Endothelial cell (in vitro differentiated cells): ENCODE data around the gene AP3S1. TPM values are rescaled to one million over a fixed set of nuclear protein-coding genes. Genes with fewer than 3 reads are reported as not detected.

ENCODE experiments used
- DNase-seq: peaks from one replicate; pipeline ENCODE4 v3.0.0; 2021; ENCODE audit warnings: low spot score
- H3K27ac Mint-ChIP-seq: one replicate; pipeline ENCODE4 v1.8.0; 2021; ENCODE audit warnings: mixed read lengths, inconsistent platforms; ENCODE audit not compliant: unreplicated experiment
- H3K27me3 Mint-ChIP-seq: one replicate; pipeline ENCODE4 v1.8.0; 2021; ENCODE audit warnings: mild to moderate bottlenecking, moderate library complexity, mixed read lengths, inconsistent platforms; ENCODE audit not compliant: unreplicated experiment
- H3K36me3 Mint-ChIP-seq: one replicate; pipeline ENCODE4 v1.8.0; 2021; ENCODE audit warnings: mild to moderate bottlenecking, low read depth, mixed read lengths, inconsistent platforms; ENCODE audit not compliant: unreplicated experiment
- H3K4me1 Mint-ChIP-seq: one replicate; pipeline ENCODE4 v1.8.0; 2021; ENCODE audit warnings: mild to moderate bottlenecking, mixed read lengths, inconsistent platforms; ENCODE audit not compliant: unreplicated experiment
- H3K4me3 Mint-ChIP-seq: one replicate; pipeline ENCODE4 v1.8.0; 2021; ENCODE audit warnings: mild to moderate bottlenecking, mixed read lengths, inconsistent platforms; ENCODE audit not compliant: unreplicated experiment
- H3K9me3 Mint-ChIP-seq: one replicate; pipeline ENCODE4 v1.8.0; 2021; ENCODE audit warnings: mixed read lengths, inconsistent platforms; ENCODE audit not compliant: unreplicated experiment
- CTCF ChIP-seq: fragments of 200-600 bp; sonication (generic); IDR thresholded peaks from one replicate; pipeline ENCODE4 v1.5.0; 2021; ENCODE audit warnings: antibody characterized with exemption; ENCODE audit not compliant: unreplicated experiment
- total RNA-seq: library from RNA; stranded (reverse); fragmentation: NEBNext Ultra II Directional; extraction: Animal tissue kit (Norgen Biotek cat#: 25700); gene quantifications from one replicate; pipeline ENCODE4 v1.2.1, GENCODE V29; 2021; ENCODE audit not compliant: unreplicated experiment

The AP3S1 gene
- total RNA-seq, 1 donor from 2014 or later, result 118 TPM

DNA sequence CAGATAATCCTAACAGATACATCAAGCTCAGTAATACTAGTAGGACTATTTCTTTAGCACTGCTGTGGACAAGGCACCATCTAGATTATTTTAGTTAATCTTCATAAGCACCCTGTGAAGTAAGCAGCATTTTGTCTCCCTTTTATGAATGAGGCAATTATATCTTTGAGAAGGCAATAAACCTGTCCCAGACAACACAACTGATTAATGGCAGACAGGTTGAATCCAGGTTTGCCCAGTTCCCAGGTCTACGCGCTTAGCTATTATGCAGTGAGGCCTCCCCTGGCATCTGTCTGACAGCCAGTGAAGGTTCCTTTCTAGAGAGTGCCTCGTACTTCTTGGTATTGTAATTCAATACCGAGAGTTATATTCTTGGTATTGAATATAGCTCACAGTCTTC lies 110.9 kb downstream of the AP3S1 start:
- no peak for DNase-seq
- TF ChIP-seq CTCF, result no peak
- Mint-ChIP-seq H3K4me3 (no peak overlapping the region), H3K27ac (no peak overlapping the region), H3K36me3 (no peaks in the 10 kb centered on the region), H3K27me3 (peaks cover 2% of the 10 kb centered on the region), H3K4me1 (peaks cover 3% of the 10 kb centered on the region), H3K9me3 (no peaks in the 10 kb centered on the region)

DNA sequence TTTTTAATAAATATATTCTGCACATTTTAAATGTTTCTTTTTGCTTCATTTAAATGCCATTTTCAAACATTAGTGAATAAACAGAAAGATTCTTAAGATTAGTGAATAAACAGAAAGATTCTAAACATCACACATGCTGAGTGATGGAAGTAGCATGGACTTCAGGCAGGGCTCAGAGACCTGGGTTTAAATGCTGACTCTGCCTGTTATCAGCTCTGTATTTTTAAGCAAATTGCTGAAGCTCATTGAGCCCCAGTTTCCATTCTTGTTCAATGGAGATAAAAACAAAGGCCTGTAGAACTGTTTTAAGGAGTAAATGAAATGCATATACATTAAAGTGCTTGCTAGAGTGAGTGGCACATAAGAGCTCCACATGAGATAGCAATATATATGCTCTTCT lies 112.4 kb downstream of the AP3S1 start:
- Mint-ChIP-seq H3K27me3 (no peaks in the 10 kb centered on the region), H3K4me3 (no peak overlapping the region), H3K4me1 (peaks cover 2% of the 10 kb centered on the region), H3K27ac (no peak overlapping the region), H3K36me3 (no peaks in the 10 kb centered on the region), H3K9me3 (no peaks in the 10 kb centered on the region)
- TF ChIP-seq CTCF, result no peak
- no peak for DNase-seq

DNA sequence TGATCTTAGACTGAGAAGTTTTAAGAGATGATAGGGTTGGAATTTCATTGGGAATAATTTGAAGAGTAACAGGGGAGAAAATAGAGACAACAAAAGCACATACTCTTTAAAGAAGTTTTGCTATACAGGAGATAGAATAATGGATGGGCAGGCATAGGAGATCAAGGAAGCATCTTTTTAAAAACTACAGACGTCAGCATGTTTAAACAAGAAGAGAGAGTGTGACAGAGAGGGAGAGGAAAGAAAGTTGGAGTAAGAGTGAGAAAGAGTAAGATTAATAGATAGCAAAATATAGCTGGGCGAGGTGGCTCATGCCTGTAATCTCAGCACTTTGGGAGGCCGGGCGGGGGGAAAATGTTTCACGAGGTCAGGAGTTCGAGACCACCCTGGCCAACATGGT lies 115.2 kb downstream of the AP3S1 start:
- no peak for TF ChIP-seq CTCF
- no peak for DNase-seq
- Mint-ChIP-seq H3K4me1 (peaks cover 4% of the 10 kb centered on the region), H3K36me3 (no peaks in the 10 kb centered on the region), H3K9me3 (no peaks in the 10 kb centered on the region), H3K27me3 (peaks cover 4% of the 10 kb centered on the region), H3K27ac (no peak overlapping the region), H3K4me3 (no peak overlapping the region)

DNA sequence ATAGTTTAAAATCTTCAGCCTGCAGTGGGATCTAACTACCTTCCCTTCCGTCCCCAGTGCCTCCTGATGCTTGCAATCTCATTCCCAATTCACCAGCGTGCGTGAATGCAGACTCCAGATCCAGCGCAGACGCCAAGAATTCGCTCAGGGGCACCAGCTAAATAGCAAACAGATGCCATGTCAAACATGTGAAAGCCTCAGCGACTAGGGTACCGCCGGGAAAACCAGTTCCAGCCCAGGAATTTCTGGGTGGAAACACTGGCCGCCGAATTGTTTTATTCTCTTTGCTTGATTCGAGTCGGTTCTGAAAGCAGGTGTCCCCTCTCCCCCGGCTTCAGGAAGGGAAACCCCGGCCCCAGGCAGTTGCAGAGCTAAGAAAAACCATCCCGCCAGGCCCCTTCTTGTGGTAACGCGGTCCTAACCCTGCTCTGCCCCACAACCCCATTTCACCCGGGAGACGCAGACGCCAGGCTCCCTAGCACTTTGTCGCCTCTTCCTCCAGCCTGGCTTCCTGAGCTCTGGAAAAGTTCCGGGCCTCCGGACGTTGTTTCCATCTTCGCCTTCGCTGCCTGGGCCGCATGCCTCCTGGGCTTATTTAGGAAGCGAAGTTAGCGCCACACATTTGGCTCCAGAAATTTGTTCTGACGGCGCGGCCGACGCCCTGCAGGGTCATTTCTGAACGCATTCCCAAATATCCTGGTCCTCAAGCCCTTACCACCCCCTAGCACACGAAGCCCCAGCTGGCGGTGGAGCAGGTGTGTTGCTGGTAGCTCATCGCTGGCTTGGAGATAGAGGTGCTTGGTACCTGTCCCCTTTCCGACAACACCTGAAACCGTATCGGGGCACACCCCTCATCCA lies 119.9 kb downstream of the AP3S1 start:
- Mint-ChIP-seq H3K9me3 (no peaks in the 10 kb centered on the region), H3K36me3 (no peaks in the 10 kb centered on the region), H3K4me1 (peaks cover 8% of the 10 kb centered on the region), H3K27me3 (peaks cover 5% of the 10 kb centered on the region), H3K4me3 (peak overlapping the region; percentile 63), H3K27ac (no peak overlapping the region)
- DNase-seq, result no peak
- TF ChIP-seq CTCF, result no peak

- no peak within 1 kb of the TSS for H3K27ac Mint-ChIP-seq
- no peaks in the 10 kb centered on the region for H3K36me3 Mint-ChIP-seq
- no peaks in the 10 kb centered on the region for H3K9me3 Mint-ChIP-seq
- no peak for TF ChIP-seq CTCF
- peaks cover 8% of the 10 kb centered on the region for H3K4me1 Mint-ChIP-seq
- DNase-seq, result no peak
- H3K4me3 Mint-ChIP-seq, result peak within 1 kb of the TSS; percentile 63
- H3K27me3 Mint-ChIP-seq, result peaks cover 5% of the 10 kb centered on the region
Measured at GRCh38 chr5:115962239-115962564, 120.5 kb downstream of the AP3S1 start, which contains the start of gene LVRN. Gene LVRN, plus strand, starts transcription at chr5:115962475. Its CDS starts 143 bp downstream, at chr5:115962618.
